Measurements from ENCODE around the gene P2RY2.

- TF ChIP-seq, protein P1, sequence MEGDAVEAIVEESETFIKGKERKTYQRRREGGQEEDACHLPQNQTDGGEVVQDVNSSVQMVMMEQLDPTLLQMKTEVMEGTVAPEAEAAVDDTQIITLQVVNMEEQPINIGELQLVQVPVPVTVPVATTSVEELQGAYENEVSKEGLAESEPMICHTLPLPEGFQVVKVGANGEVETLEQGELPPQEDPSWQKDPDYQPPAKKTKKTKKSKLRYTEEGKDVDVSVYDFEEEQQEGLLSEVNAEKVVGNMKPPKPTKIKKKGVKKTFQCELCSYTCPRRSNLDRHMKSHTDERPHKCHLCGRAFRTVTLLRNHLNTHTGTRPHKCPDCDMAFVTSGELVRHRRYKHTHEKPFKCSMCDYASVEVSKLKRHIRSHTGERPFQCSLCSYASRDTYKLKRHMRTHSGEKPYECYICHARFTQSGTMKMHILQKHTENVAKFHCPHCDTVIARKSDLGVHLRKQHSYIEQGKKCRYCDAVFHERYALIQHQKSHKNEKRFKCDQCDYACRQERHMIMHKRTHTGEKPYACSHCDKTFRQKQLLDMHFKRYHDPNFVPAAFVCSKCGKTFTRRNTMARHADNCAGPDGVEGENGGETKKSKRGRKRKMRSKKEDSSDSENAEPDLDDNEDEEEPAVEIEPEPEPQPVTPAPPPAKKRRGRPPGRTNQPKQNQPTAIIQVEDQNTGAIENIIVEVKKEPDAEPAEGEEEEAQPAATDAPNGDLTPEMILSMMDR (IDR thresholded peaks at IDR 0.05; ENCODE audit: insufficient read depth, low read depth, low read length), result no peak
- TF ChIP-seq EZH2 (IDR thresholded peaks at IDR 0.05; ENCODE audit: insufficient read depth, low read length), result no peak
These were observed 1.6 kb downstream of the P2RY2 start for GRCh38 chr11:73219396-73220285.

Data from astrocyte (in vitro differentiated cells and primary cell).